ENCODE data around the gene PDS5B. TPM values are rescaled to one million over a fixed set of nuclear protein-coding genes. Genes with fewer than 3 reads are reported as not detected.

PDS5B gene
- total and polyA plus RNA-seq, 8 donors: 4.3 to 121 (median 24.7) TPM

DNA sequence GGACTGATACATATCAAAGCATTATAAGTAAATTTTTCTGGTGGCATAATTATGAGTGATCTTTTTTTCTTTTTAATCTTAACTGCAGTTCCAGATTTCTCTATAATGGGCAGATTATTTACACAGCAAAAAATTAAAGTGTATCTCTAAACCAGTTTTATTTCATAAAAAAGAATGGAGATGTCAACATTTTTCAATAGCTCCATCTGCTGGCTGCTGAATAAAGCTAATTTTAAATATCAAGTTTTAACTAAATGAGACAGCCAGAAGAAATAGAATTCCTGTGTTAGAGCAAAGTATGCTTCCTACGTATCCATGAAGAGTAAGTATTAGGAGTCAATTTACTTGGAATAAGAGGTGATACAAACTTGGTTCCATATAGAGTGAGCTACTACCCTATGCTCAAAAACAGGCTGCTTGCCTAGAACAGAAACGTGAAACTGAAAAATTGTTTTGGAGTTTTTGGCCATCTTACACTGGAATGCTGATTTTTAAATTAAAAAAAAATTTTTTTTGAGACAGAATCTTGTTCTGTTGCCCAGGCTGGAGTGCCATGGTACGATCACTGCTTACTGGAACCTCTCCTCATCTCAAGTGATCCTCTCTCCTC is 5.0 kb upstream of the PDS5B start:
- 45 to 60% (median 49%) methylated on average over 3 of the region's 3 CpGs for WGBS, 5 donors
- intact Hi-C loops (cut with DNase I; ENCODE audit: low total_unique reads): no loop called here

GRCh38 chr13:32582281-32582680 is 4.0 kb upstream of the PDS5B start:
- TF ChIP-seq CTCF (IDR thresholded peaks at IDR 0.05): no peak
- no peak for TF ChIP-seq POLR2A (IDR thresholded peaks at IDR 0.05)
- TF ChIP-seq EP300 (IDR thresholded peaks at IDR 0.05): no peak
- TF ChIP-seq POLR2AphosphoS5 (IDR thresholded peaks at IDR 0.05): no peak
- no peak for DNase-seq
- H3K4me3 ChIP-seq: no peak overlapping the region
- no peak overlapping the region for H3K27ac ChIP-seq
- H3K27me3 ChIP-seq: no peaks in the 10 kb centered on the region
- intact Hi-C loops (cut with DNase I; ENCODE audit: low total_unique reads): no loop called here
- 54 to 72% (median 65%) methylated on average over 2 of the region's 2 CpGs for WGBS, 5 donors
- H3K36me3 ChIP-seq: no peaks in the 10 kb centered on the region
- H3K9me3 ChIP-seq: peaks cover 0 to 12% (median 9%) of the 10 kb centered on the region in 4 donors
- H3K4me1 ChIP-seq: peaks cover 0 to 7% (median 6%) of the 10 kb centered on the region in 4 donors

More for the DNA sequence above, 5.0 kb upstream of the PDS5B start:
- H3K4me3 ChIP-seq: no peak overlapping the region
- H3K27me3 ChIP-seq: no peaks in the 10 kb centered on the region
- TF ChIP-seq CTCF (IDR thresholded peaks at IDR 0.05) (peak in 2 of 7 experiments; percentile 41 to 51), POLR2A (IDR thresholded peaks at IDR 0.05) (no peak), EP300 (IDR thresholded peaks at IDR 0.05) (no peak), POLR2AphosphoS5 (IDR thresholded peaks at IDR 0.05) (no peak)
- H3K27ac ChIP-seq: no peak overlapping the region
- no peaks in the 10 kb centered on the region for H3K36me3 ChIP-seq
- DNase-seq: peak in 1 of 2 donors; percentile 57
- H3K9me3 ChIP-seq: peaks cover 0 to 19% (median 14%) of the 10 kb centered on the region in 4 donors
- peaks cover 0 to 7% (median 6%) of the 10 kb centered on the region in 4 donors for H3K4me1 ChIP-seq

- no peaks in the 10 kb centered on the region for H3K36me3 ChIP-seq
- no peak overlapping the region for H3K27ac ChIP-seq
- no peak overlapping the region for H3K4me3 ChIP-seq
- TF ChIP-seq POLR2AphosphoS5 (IDR thresholded peaks at IDR 0.05): no peak
- no peak for TF ChIP-seq POLR2A (IDR thresholded peaks at IDR 0.05)
- no peak for TF ChIP-seq EP300 (IDR thresholded peaks at IDR 0.05)
- TF ChIP-seq CTCF (IDR thresholded peaks at IDR 0.05): no peak
- 60 to 79% (median 62%) methylated on average over 2 of the region's 2 CpGs for WGBS, 5 donors
- no peak for DNase-seq
- H3K27me3 ChIP-seq: no peaks in the 10 kb centered on the region
- peaks cover 0 to 10% (median 7%) of the 10 kb centered on the region in 4 donors for H3K4me1 ChIP-seq
- intact Hi-C loops (cut with DNase I; ENCODE audit: low total_unique reads): no loop called here
- peaks cover 0 to 5% (median 2%) of the 10 kb centered on the region in 4 donors for H3K9me3 ChIP-seq
These were observed 3.3 kb upstream of the PDS5B start for GRCh38 chr13:32582991-32583390.

GRCh38 chr13:32585550-32586079 is 637 bp upstream of the PDS5B start:
- H3K4me1 ChIP-seq: peaks cover 13 to 36% (median 27%) of the 10 kb centered on the region in 4 donors
- no peaks in the 10 kb centered on the region for H3K9me3 ChIP-seq
- no peaks in the 10 kb centered on the region for H3K36me3 ChIP-seq
- DNase-seq: no peak
- H3K27me3 ChIP-seq: no peaks in the 10 kb centered on the region
- TF ChIP-seq POLR2A (IDR thresholded peaks at IDR 0.05) (no peak), CTCF (IDR thresholded peaks at IDR 0.05) (no peak), EP300 (IDR thresholded peaks at IDR 0.05) (no peak), POLR2AphosphoS5 (IDR thresholded peaks at IDR 0.05) (no peak)
- H3K4me3 ChIP-seq: peak overlapping the region; percentile 70 to 88 (median 80)
- 6 to 17% (median 9%) methylated on average over 8 of the region's 8 CpGs for WGBS, 5 donors
- peak overlapping the region; percentile 85 to 100 (median 97) for H3K27ac ChIP-seq
- intact Hi-C loops (cut with DNase I; ENCODE audit: low total_unique reads): no loop called here
